Measurements from ENCODE around the gene ADAMTS12. TPM values are rescaled to one million over a fixed set of nuclear protein-coding genes. Genes with fewer than 3 reads are reported as not detected.
A peak's percentile ranks its signal among the peaks of the same experiment; 100 is the strongest.

ADAMTS12 gene
- total RNA-seq, 1 experiment from 2014 or later: 6.2 TPM

DNA sequence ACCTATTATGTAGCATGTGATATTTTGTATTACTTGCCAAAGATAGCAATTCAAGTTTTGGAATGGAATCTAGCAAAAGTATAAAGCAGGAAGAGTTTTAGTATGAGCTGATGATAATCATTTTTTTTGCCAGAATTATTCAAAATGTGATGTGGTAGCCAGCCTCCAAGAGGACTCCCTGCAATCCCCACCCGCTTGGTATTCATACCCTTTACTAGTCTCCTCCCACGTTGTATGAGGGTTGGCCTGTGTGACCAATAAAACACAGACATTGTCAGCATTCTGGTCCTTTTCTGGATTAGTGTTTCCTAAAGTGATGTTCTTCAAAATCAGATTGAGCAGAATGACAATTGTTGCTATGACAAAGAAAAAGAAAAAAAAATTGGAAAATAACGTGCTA is 387.2 kb downstream of the ADAMTS12 start:
- Histone ChIP-seq H2BK120ac (ENCODE audit: low read depth, low read length, poor library complexity, severe bottlenecking) (no peak overlapping the region), H4K91ac (ENCODE audit: insufficient read length, low read depth, low read length) (no peak overlapping the region), H3K79me1 (ENCODE audit: insufficient read depth, low read depth, low read length, poor library complexity, severe bottlenecking) (no peaks in the 10 kb centered on the region), H2AFZ (ENCODE audit: low read length) (no peak overlapping the region), H3K9me3 (ENCODE audit: control insufficient read depth, low read depth, low read length) (no peaks in the 10 kb centered on the region), H3K14ac (ENCODE audit: insufficient read depth, low read length) (no peak overlapping the region), H3K4me1 (ENCODE audit: insufficient read depth, low read length) (no peaks in the 10 kb centered on the region), H3K56ac (ENCODE audit: insufficient read length, low read depth, low read length) (no peak overlapping the region), H2BK5ac (ENCODE audit: insufficient read length, low read length) (no peak overlapping the region), H3K23me2 (ENCODE audit: insufficient read length, low read depth, low read length, poor library complexity, severe bottlenecking) (no peaks in the 10 kb centered on the region), H2BK15ac (ENCODE audit: low read depth, low read length) (no peak overlapping the region), H3K4ac (ENCODE audit: low read depth, low read length) (no peak overlapping the region), H3K4me2 (ENCODE audit: insufficient read depth, insufficient read length, low read length) (no peak overlapping the region), H2AK5ac (ENCODE audit: insufficient read length, low read length) (no peak overlapping the region), H2BK12ac (ENCODE audit: insufficient read length, low read depth, low read length) (no peak overlapping the region), H4K20me1 (ENCODE audit: control insufficient read depth, insufficient read depth, insufficient read length) (no peaks in the 10 kb centered on the region), H4K5ac (ENCODE audit: insufficient read length, low read depth, low read length) (no peak overlapping the region), H3K9ac (ENCODE audit: extremely low read depth, insufficient read length, low read length) (no peak overlapping the region), H3K79me2 (ENCODE audit: insufficient read depth, low read length) (no peaks in the 10 kb centered on the region), H3K18ac (ENCODE audit: insufficient read length, low read depth, low read length) (no peak overlapping the region), H3T11ph (ENCODE audit: low read length) (no peak overlapping the region), H2BK20ac (ENCODE audit: low read depth, low read length, poor library complexity, severe bottlenecking) (no peak overlapping the region), H3K27ac (ENCODE audit: insufficient read length, low read depth, low read length) (no peak overlapping the region), H3K23ac (ENCODE audit: insufficient read length, low read depth, low read length) (no peak overlapping the region), H3K27me3 (ENCODE audit: insufficient read depth, low read length) (no peaks in the 10 kb centered on the region), H4K8ac (replicated peaks; ENCODE audit: insufficient read length, low read depth, low read length) (no peak overlapping the region)
- WGBS (ENCODE audit: extremely low coverage, insufficient read length, low lambda C conversion rate): no CpG with 5 or more reads among the region's 3 CpGs
- no peaks in the 10 kb centered on the region for H3K27me3 Mint-ChIP-seq (ENCODE audit: low read depth)
- no peak for DNase-seq
- peaks cover 0 to 5% of the 10 kb centered on the region in 2 experiments; a peak in 1 of 4 replicates for H3K4me1 Mint-ChIP-seq
- TF ChIP-seq, protein P1, sequence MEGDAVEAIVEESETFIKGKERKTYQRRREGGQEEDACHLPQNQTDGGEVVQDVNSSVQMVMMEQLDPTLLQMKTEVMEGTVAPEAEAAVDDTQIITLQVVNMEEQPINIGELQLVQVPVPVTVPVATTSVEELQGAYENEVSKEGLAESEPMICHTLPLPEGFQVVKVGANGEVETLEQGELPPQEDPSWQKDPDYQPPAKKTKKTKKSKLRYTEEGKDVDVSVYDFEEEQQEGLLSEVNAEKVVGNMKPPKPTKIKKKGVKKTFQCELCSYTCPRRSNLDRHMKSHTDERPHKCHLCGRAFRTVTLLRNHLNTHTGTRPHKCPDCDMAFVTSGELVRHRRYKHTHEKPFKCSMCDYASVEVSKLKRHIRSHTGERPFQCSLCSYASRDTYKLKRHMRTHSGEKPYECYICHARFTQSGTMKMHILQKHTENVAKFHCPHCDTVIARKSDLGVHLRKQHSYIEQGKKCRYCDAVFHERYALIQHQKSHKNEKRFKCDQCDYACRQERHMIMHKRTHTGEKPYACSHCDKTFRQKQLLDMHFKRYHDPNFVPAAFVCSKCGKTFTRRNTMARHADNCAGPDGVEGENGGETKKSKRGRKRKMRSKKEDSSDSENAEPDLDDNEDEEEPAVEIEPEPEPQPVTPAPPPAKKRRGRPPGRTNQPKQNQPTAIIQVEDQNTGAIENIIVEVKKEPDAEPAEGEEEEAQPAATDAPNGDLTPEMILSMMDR (conservative IDR thresholded peaks at IDR 0.05): no peak
- no peak overlapping the region for H3K4me3 Mint-ChIP-seq
- H3K9me3 Mint-ChIP-seq: peaks cover 0 to 2% of the 10 kb centered on the region in 2 experiments; a peak in 1 of 5 replicates
- 0 out of 7 replicates have a peak overlapping the region, but pooled peaks of 1 of the 3 experiments have one; percentile 13 for H3K27ac Mint-ChIP-seq
- H3K36me3 Mint-ChIP-seq (ENCODE audit: insufficient read depth in 1 of 3, low read depth in 3 of 3): no peaks in the 10 kb centered on the region

Data from H9 (cell line).